ENCODE data around the gene NLRC3. TPM values are rescaled to one million over a fixed set of nuclear protein-coding genes. Genes with fewer than 3 reads are reported as not detected.
"Not testable (repeated sequence)": the region's sequence is repeated elsewhere in the genome, so short reads cannot be mapped to it uniquely, and the experiment has no call there.

The NLRC3 gene
- polyA plus RNA-seq, 2 donors, result 0.41 to 0.81 TPM

DNA sequence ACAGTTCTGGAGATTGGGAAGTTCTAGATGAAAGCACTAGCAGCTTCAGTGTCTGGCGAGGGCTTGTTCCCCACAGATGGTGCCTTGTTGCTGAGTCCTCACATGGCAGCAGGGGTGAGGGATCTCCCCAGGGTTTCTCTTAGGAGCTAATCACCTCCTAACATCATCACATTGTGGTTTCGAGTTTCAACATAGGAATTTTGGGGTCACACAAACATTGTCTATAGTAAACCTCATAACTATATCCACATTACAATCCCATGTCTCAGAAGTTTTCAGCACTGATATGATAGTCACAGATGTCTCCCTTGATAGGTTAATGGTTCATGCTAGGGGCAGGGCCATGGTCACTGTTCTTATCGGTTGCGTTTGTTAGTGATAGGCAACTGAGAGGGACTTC lies 62.6 kb downstream of the NLRC3 start:
- WGBS, 2 donors, result 90 to 95% methylated on average over 4 of the region's 4 CpGs
- Histone ChIP-seq H3K27me3 (ENCODE audit: control insufficient read depth in 1 of 2, insufficient read depth in 2 of 2, low read length in 2 of 2) (no peaks in the 10 kb centered on the region), H3K36me3 (ENCODE audit: control insufficient read depth in 2 of 2, insufficient read depth in 2 of 2, low read length in 1 of 2) (peaks cover 10 to 29% of the 10 kb centered on the region in 2 donors), H3K4me1 (ENCODE audit: control insufficient read depth in 2 of 2, insufficient read depth in 2 of 2, low read length in 1 of 2) (no peaks in the 10 kb centered on the region), H3K9me3 (ENCODE audit: control insufficient read depth in 2 of 2, insufficient read depth in 1 of 2, low read depth in 1 of 2, low read length in 1 of 2) (no peaks in the 10 kb centered on the region), H3K4me3 (ENCODE audit: low read depth in 1 of 2, low read length in 2 of 2) (no peak overlapping the region), H3K27ac (ENCODE audit: low read depth in 2 of 2, low read length in 1 of 2) (no peak overlapping the region)

DNA sequence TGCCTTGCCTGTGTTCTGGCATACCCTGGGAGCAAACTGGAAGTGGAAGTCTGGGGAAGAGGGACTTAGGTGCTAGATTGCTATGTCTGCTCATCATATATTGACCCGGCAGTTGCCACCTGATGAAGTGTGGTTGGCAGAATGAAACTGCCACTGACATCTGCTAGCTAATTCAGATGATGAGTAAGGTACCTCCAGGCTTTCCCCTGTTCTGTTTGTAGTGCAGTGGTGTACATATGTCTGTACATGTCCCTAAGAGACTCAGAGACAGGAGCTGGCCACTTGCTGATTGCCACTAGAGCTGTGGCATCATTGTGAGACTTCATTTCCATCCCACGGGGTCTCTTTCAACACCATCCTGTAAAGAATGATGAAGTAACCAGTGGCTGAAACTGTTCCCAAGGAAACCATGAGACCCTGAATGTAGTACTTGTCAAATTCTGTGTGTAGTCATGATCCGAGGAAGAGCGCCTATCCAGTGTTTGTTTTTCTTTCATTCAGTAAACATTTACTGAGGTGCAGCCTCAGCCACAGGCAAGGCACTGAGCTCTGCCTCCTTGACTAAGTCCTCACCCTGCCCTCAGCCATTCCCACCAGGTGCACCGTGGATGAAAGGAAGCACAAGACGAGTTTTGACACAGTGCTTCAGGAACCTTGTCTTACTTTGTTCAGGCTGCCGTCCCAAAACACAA lies 63.2 kb downstream of the NLRC3 start:
- Histone ChIP-seq H3K27me3 (ENCODE audit: control insufficient read depth in 1 of 2, insufficient read depth in 2 of 2, low read length in 2 of 2) (no peaks in the 10 kb centered on the region), H3K9me3 (ENCODE audit: control insufficient read depth in 2 of 2, insufficient read depth in 1 of 2, low read depth in 1 of 2, low read length in 1 of 2) (no peaks in the 10 kb centered on the region), H3K27ac (ENCODE audit: low read depth in 2 of 2, low read length in 1 of 2) (no peak overlapping the region), H3K36me3 (ENCODE audit: control insufficient read depth in 2 of 2, insufficient read depth in 2 of 2, low read length in 1 of 2) (peaks cover 10 to 27% of the 10 kb centered on the region in 2 donors), H3K4me1 (ENCODE audit: control insufficient read depth in 2 of 2, insufficient read depth in 2 of 2, low read length in 1 of 2) (no peaks in the 10 kb centered on the region), H3K4me3 (ENCODE audit: low read depth in 1 of 2, low read length in 2 of 2) (no peak overlapping the region)
- WGBS, 2 donors, result 69% methylated on average over 7 of the region's 7 CpGs

DNA sequence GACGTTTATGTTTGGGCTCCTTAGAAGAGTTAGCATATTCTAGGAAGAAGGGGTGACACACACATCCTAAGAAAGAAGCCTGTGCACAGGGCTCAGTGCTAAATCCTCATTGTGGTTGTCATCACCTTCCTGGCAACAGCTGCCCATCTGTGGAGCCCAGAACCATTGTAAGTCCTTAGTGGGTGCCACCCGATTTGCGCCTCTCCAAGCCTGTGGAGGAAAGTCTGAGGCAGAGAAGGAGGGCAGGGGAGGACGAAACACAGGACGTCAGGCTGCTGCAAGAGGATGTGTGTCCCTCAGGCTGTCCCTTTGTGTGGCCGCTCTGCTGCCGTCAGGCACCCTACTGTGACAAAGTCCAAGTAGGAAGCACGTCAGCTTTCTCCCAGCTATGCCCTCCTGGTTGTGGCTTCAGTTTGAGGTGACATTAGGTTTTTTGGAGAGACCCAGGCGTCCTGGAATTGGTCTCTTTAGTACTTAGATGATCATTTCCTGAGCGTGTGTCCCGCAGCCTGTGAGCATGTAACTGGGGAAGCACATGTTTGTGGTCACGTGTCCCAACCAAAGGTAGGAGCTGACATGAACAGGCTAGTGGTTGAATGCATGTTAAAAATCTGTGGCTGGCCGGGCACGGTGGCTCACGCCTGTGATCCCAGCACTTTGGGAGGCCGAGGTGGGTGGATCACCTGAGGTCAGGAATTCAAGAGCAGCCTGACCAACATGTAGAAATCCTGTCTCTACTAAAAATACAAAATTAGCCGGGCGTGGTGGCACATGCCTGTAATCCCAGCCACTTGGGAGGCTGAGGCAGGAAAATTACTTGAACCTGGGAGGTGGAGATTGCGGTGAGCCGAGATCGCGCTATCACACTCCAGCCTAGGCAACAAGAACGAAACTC lies 65.7 kb downstream of the NLRC3 start:
- Histone ChIP-seq H3K36me3 (ENCODE audit: control insufficient read depth in 2 of 2, insufficient read depth in 2 of 2, low read length in 1 of 2) (peaks cover 2 to 19% of the 10 kb centered on the region in 2 donors), H3K27ac (ENCODE audit: low read depth in 2 of 2, low read length in 1 of 2) (no peak overlapping the region), H3K4me3 (ENCODE audit: low read depth in 1 of 2, low read length in 2 of 2) (no peak overlapping the region), H3K9me3 (ENCODE audit: control insufficient read depth in 2 of 2, insufficient read depth in 1 of 2, low read depth in 1 of 2, low read length in 1 of 2) (no peaks in the 10 kb centered on the region), H3K4me1 (ENCODE audit: control insufficient read depth in 2 of 2, insufficient read depth in 2 of 2, low read length in 1 of 2) (no peaks in the 10 kb centered on the region), H3K27me3 (ENCODE audit: control insufficient read depth in 1 of 2, insufficient read depth in 2 of 2, low read length in 2 of 2) (no peaks in the 10 kb centered on the region)
- 95 to 97% methylated on average over 23 of the region's 23 CpGs for WGBS, 2 donors

DNA sequence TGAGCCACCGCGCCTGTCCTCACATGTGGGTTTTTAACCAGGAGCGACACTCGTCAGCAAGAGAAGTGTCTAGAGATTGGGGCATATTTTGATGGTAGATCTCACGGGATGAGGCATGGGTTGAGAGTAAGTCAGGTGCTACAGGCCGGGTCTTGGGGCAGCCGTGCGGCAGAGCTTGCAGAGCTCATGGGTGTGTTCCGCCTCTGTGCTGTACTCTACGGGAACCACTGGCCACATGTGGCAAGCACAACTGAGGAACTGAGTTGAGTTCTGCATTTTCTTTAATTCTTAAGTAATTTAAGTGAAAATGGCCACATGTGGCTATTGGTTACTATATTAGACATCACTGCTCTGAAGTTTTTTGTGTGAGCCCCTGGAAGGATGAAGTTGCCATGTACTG lies 66.8 kb downstream of the NLRC3 start:
- Histone ChIP-seq H3K27me3 (ENCODE audit: control insufficient read depth in 1 of 2, insufficient read depth in 2 of 2, low read length in 2 of 2) (no peaks in the 10 kb centered on the region), H3K9me3 (ENCODE audit: control insufficient read depth in 2 of 2, insufficient read depth in 1 of 2, low read depth in 1 of 2, low read length in 1 of 2) (no peaks in the 10 kb centered on the region), H3K27ac (ENCODE audit: low read depth in 2 of 2, low read length in 1 of 2) (no peak overlapping the region), H3K4me1 (ENCODE audit: control insufficient read depth in 2 of 2, insufficient read depth in 2 of 2, low read length in 1 of 2) (no peaks in the 10 kb centered on the region), H3K4me3 (ENCODE audit: low read depth in 1 of 2, low read length in 2 of 2) (no peak overlapping the region), H3K36me3 (ENCODE audit: control insufficient read depth in 2 of 2, insufficient read depth in 2 of 2, low read length in 1 of 2) (peaks cover 0 to 19% of the 10 kb centered on the region in 2 donors)
- 94 to 95% methylated on average over 10 of the region's 10 CpGs for WGBS, 2 donors

- WGBS, 2 donors, result 68 to 74% methylated on average over 13 of the region's 13 CpGs
- H3K36me3 ChIP-seq (ENCODE audit: control insufficient read depth in 2 of 2, insufficient read depth in 2 of 2, low read length in 1 of 2), result peaks cover 0 to 19% of the 10 kb centered on the region in 2 donors
Measured at GRCh38 chr16:3509470-3509928, 67.7 kb downstream of the NLRC3 start.

GRCh38 chr16:3508736-3509135 lies 68.5 kb downstream of the NLRC3 start:
- Histone ChIP-seq H3K4me1 (ENCODE audit: control insufficient read depth in 2 of 2, insufficient read depth in 2 of 2, low read length in 1 of 2) (no peaks in the 10 kb centered on the region), H3K9me3 (ENCODE audit: control insufficient read depth in 2 of 2, insufficient read depth in 1 of 2, low read depth in 1 of 2, low read length in 1 of 2) (no peaks in the 10 kb centered on the region), H3K4me3 (ENCODE audit: low read depth in 1 of 2, low read length in 2 of 2) (no peak overlapping the region), H3K36me3 (ENCODE audit: control insufficient read depth in 2 of 2, insufficient read depth in 2 of 2, low read length in 1 of 2) (peaks cover 0 to 13% of the 10 kb centered on the region in 2 donors), H3K27me3 (ENCODE audit: control insufficient read depth in 1 of 2, insufficient read depth in 2 of 2, low read length in 2 of 2) (no peaks in the 10 kb centered on the region), H3K27ac (ENCODE audit: low read depth in 2 of 2, low read length in 1 of 2) (no peak overlapping the region)
- WGBS, 2 donors, result 89 to 91% methylated on average over 7 of the region's 7 CpGs

More at GRCh38 chr16:3509470-3509928, 67.7 kb downstream of the NLRC3 start:
- H3K9me3 ChIP-seq (ENCODE audit: control insufficient read depth in 2 of 2, insufficient read depth in 1 of 2, low read depth in 1 of 2, low read length in 1 of 2), result no peaks in the 10 kb centered on the region
- H3K4me3 ChIP-seq (ENCODE audit: low read depth in 1 of 2, low read length in 2 of 2), result no peak overlapping the region
- H3K4me1 ChIP-seq (ENCODE audit: control insufficient read depth in 2 of 2, insufficient read depth in 2 of 2, low read length in 1 of 2), result no peaks in the 10 kb centered on the region
- no peaks in the 10 kb centered on the region for H3K27me3 ChIP-seq (ENCODE audit: control insufficient read depth in 1 of 2, insufficient read depth in 2 of 2, low read length in 2 of 2)
- no peak overlapping the region for H3K27ac ChIP-seq (ENCODE audit: low read depth in 2 of 2, low read length in 1 of 2)

- Histone ChIP-seq H3K9me3 (ENCODE audit: control insufficient read depth in 2 of 2, insufficient read depth in 1 of 2, low read depth in 1 of 2, low read length in 1 of 2) (no peaks in the 10 kb centered on the region), H3K27ac (ENCODE audit: low read depth in 2 of 2, low read length in 1 of 2) (no peak overlapping the region), H3K27me3 (ENCODE audit: control insufficient read depth in 1 of 2, insufficient read depth in 2 of 2, low read length in 2 of 2) (no peaks in the 10 kb centered on the region), H3K4me3 (ENCODE audit: low read depth in 1 of 2, low read length in 2 of 2) (no peak overlapping the region), H3K4me1 (ENCODE audit: control insufficient read depth in 2 of 2, insufficient read depth in 2 of 2, low read length in 1 of 2) (peaks cover 0 to 7% of the 10 kb centered on the region in 2 donors), H3K36me3 (ENCODE audit: control insufficient read depth in 2 of 2, insufficient read depth in 2 of 2, low read length in 1 of 2) (no peaks in the 10 kb centered on the region)
- 52 to 66% methylated on average over 6 of the region's 6 CpGs for WGBS, 2 donors
Measured at GRCh38 chr16:3503523-3503922, 73.7 kb downstream of the NLRC3 start.

DNA sequence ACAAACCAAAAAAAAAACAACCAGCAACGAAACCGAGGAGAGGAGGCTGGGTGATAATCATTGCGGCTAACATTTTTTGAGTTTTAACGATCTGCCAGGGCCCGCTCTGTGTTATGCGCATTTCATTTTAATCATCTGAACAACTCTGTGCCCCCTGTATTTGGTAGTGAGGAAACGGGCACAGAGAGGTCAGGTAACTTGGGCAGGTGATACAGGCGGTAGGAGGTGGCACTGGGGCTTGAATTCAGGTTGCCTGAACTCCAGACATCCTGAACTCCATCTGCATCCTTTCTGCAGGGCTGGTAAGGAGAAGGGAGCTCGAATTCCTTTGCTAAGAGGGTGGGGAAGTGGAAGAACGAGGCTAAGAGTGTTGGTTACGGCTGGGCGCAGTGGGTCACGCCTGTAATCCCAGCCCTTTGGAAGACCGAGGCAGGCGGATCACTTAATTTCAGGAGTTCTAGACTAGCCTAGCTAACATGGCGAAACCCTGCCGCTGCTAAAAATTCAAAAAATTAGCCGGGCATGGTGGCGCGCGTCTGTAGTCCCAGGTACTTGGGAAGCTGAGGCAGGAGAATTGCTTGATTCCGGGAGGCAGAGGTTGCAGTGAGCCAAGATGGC lies 75.3 kb downstream of the NLRC3 start:
- WGBS, 2 donors, result 78 to 82% methylated on average over 22 of the region's 22 CpGs
- peaks cover 0 to 7% of the 10 kb centered on the region in 2 donors for H3K4me1 ChIP-seq (ENCODE audit: control insufficient read depth in 2 of 2, insufficient read depth in 2 of 2, low read length in 1 of 2)
- H3K9me3 ChIP-seq (ENCODE audit: control insufficient read depth in 2 of 2, insufficient read depth in 1 of 2, low read depth in 1 of 2, low read length in 1 of 2), result no peaks in the 10 kb centered on the region
- no peaks in the 10 kb centered on the region for H3K36me3 ChIP-seq (ENCODE audit: control insufficient read depth in 2 of 2, insufficient read depth in 2 of 2, low read length in 1 of 2)
- H3K27me3 ChIP-seq (ENCODE audit: control insufficient read depth in 1 of 2, insufficient read depth in 2 of 2, low read length in 2 of 2), result no peaks in the 10 kb centered on the region
- peak overlapping the region in 1 of 2 donors; percentile 85 for H3K4me3 ChIP-seq (ENCODE audit: low read depth in 1 of 2, low read length in 2 of 2)
- H3K27ac ChIP-seq (ENCODE audit: low read depth in 2 of 2, low read length in 1 of 2), result no peak overlapping the region

DNA sequence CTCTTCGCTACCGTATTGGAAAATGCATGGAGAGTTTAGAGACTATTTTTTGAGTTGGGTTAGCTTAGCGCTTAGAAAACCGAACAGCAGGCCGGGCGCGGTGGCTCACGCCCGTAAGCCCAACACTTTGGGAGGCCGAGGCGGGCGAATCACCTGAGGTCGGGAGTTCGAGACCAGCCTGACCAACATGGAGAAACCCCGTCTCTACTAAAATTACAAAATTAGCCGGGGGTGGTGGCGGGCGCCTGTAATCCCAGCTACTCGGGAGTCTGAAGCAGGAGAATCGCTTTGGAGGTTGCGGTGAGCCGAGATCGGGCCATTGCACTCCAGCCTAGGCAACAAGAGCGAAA lies 75.8 kb downstream of the NLRC3 start:
- not testable (repeated sequence) for H3K27ac ChIP-seq (ENCODE audit: low read depth in 2 of 2, low read length in 1 of 2)

More for the DNA sequence above, 75.8 kb downstream of the NLRC3 start:
- H3K9me3 ChIP-seq (ENCODE audit: control insufficient read depth in 2 of 2, insufficient read depth in 1 of 2, low read depth in 1 of 2, low read length in 1 of 2); H3K4me1 ChIP-seq (ENCODE audit: control insufficient read depth in 2 of 2, insufficient read depth in 2 of 2, low read length in 1 of 2); H3K36me3 ChIP-seq (ENCODE audit: control insufficient read depth in 2 of 2, insufficient read depth in 2 of 2, low read length in 1 of 2); H3K27me3 ChIP-seq (ENCODE audit: control insufficient read depth in 1 of 2, insufficient read depth in 2 of 2, low read length in 2 of 2): not testable (repeated sequence)
- 16 to 17% methylated on average over 24 of the region's 24 CpGs for WGBS, 2 donors
- peak overlapping the region; percentile 78 to 85 for H3K4me3 ChIP-seq (ENCODE audit: low read depth in 1 of 2, low read length in 2 of 2)
